Measurements from ENCODE around the gene SMPD4. TPM values are rescaled to one million over a fixed set of nuclear protein-coding genes. Genes with fewer than 3 reads are reported as not detected.
"Not testable (repeated sequence)": the region's sequence is repeated elsewhere in the genome, so short reads cannot be mapped to it uniquely, and the experiment has no call there.

The SMPD4 gene
- total and polyA plus RNA-seq, 2 donors (not counting 1 experiment from before 2014, with no cell fraction given) = 63.8 to 80.6 TPM

DNA sequence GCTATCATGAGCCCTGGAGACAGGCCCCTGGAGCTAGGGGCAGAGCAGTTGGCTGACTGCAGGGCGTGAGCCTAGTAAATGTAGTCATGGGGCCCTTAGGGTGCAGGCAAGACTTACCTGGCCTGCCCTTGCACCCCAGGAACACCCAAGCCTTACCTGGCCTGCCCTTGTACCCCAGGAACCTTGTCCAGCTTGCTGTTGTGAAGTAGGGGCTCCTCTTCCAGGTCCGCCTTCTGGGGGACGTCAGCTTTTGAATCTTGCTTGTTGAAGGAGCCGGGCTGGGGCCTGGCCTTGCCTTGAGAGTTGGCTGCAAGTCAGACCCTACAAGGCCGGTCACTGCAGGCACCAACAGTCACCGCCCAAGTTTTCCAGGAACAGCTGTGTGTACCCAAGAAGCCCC, 40.4 kb downstream of the SMPD4 start:
- H3K79me2 ChIP-seq (ENCODE audit: control insufficient read depth, insufficient read depth, low read length); H3K27me3 Mint-ChIP-seq; intact Hi-C loops (cut with micrococcal nuclease); H3K9ac ChIP-seq (ENCODE audit: low read length); H3K4me1 Mint-ChIP-seq; H3K4me1 ChIP-seq (ENCODE audit: control insufficient read depth in 2 of 2, insufficient read depth in 2 of 2, low read length in 2 of 2); H3K4me2 ChIP-seq (replicated peaks; ENCODE audit: low read depth, low read length, poor library complexity, severe bottlenecking); H4K20me1 ChIP-seq (ENCODE audit: control insufficient read depth, insufficient read depth, low read length, poor library complexity, severe bottlenecking); DNase-seq; POLR2A ChIA-PET; ATAC-seq (ENCODE audit: low read depth); H3K27ac ChIP-seq (ENCODE audit: low read length in 2 of 2); H3K9me3 Mint-ChIP-seq (ENCODE audit: insufficient read depth); H3K4me3 ChIP-seq (ENCODE audit: control extremely low read depth in 1 of 5, extremely low read depth in 1 of 5, insufficient read depth in 1 of 5, low read depth in 2 of 5, low read length in 4 of 5); H2AFZ ChIP-seq (ENCODE audit: insufficient read depth, low read depth, low read length, poor library complexity, severe bottlenecking); CTCF ChIA-PET; H3K27me3 ChIP-seq (replicated peaks in 1 of 4; ENCODE audit: control extremely low read depth in 1 of 4, control insufficient read depth in 3 of 4, insufficient read depth in 4 of 4, low read length in 3 of 4); H3K9me3 ChIP-seq (ENCODE audit: control extremely low read depth in 1 of 3, control insufficient read depth in 2 of 3, insufficient read depth in 1 of 3, low read length in 2 of 3); H3K27ac Mint-ChIP-seq; H3K36me3 ChIP-seq (replicated peaks in 1 of 2; ENCODE audit: control extremely low read depth in 1 of 2, control insufficient read depth in 1 of 2, extremely low read depth in 1 of 2, insufficient read depth in 2 of 2, low read length in 1 of 2); H3K4me3 Mint-ChIP-seq: not testable (repeated sequence)
- WGBS (ENCODE audit: insufficient coverage) = no CpG with 5 or more reads among the region's 6 CpGs

DNA sequence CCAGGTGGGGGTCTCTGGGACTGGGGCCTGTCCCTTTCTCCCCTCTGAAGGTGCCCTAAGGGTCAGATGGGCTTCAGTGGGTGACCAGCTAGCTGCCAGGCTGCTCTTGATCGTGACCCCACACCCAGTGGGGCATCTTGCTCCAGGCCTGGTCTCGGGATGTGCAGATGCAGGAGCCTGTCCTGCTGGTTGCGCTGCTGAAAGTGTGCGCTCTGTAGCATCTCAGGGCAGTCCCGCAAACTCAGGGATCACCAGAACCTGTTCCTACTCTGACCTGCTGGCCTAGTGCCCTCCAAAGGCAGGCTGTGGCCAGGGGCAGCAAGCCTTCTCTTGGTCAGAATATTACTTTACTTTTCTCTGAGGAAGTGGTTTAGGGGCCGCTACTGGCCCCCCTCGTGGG, 40.9 kb downstream of the SMPD4 start:
- ATAC-seq (ENCODE audit: low read depth); H3K27me3 Mint-ChIP-seq; H3K4me1 Mint-ChIP-seq; H3K4me1 ChIP-seq (ENCODE audit: control insufficient read depth in 2 of 2, insufficient read depth in 2 of 2, low read length in 2 of 2); H3K9ac ChIP-seq (ENCODE audit: low read length); H3K9me3 Mint-ChIP-seq (ENCODE audit: insufficient read depth); H2AFZ ChIP-seq (ENCODE audit: insufficient read depth, low read depth, low read length, poor library complexity, severe bottlenecking); H3K36me3 ChIP-seq (replicated peaks in 1 of 2; ENCODE audit: control extremely low read depth in 1 of 2, control insufficient read depth in 1 of 2, extremely low read depth in 1 of 2, insufficient read depth in 2 of 2, low read length in 1 of 2); H3K4me3 ChIP-seq (ENCODE audit: control extremely low read depth in 1 of 5, extremely low read depth in 1 of 5, insufficient read depth in 1 of 5, low read depth in 2 of 5, low read length in 4 of 5); H4K20me1 ChIP-seq (ENCODE audit: control insufficient read depth, insufficient read depth, low read length, poor library complexity, severe bottlenecking); DNase-seq; H3K4me3 Mint-ChIP-seq; H3K4me2 ChIP-seq (replicated peaks; ENCODE audit: low read depth, low read length, poor library complexity, severe bottlenecking); H3K27me3 ChIP-seq (replicated peaks in 1 of 4; ENCODE audit: control extremely low read depth in 1 of 4, control insufficient read depth in 3 of 4, insufficient read depth in 4 of 4, low read length in 3 of 4); H3K79me2 ChIP-seq (ENCODE audit: control insufficient read depth, insufficient read depth, low read length); H3K9me3 ChIP-seq (ENCODE audit: control extremely low read depth in 1 of 3, control insufficient read depth in 2 of 3, insufficient read depth in 1 of 3, low read length in 2 of 3); H3K27ac Mint-ChIP-seq; CTCF ChIA-PET; POLR2A ChIA-PET; intact Hi-C loops (cut with micrococcal nuclease); H3K27ac ChIP-seq (ENCODE audit: low read length in 2 of 2): not testable (repeated sequence)
- 88% methylated on average over 4 of the region's 7 CpGs for WGBS (ENCODE audit: insufficient coverage)

DNA sequence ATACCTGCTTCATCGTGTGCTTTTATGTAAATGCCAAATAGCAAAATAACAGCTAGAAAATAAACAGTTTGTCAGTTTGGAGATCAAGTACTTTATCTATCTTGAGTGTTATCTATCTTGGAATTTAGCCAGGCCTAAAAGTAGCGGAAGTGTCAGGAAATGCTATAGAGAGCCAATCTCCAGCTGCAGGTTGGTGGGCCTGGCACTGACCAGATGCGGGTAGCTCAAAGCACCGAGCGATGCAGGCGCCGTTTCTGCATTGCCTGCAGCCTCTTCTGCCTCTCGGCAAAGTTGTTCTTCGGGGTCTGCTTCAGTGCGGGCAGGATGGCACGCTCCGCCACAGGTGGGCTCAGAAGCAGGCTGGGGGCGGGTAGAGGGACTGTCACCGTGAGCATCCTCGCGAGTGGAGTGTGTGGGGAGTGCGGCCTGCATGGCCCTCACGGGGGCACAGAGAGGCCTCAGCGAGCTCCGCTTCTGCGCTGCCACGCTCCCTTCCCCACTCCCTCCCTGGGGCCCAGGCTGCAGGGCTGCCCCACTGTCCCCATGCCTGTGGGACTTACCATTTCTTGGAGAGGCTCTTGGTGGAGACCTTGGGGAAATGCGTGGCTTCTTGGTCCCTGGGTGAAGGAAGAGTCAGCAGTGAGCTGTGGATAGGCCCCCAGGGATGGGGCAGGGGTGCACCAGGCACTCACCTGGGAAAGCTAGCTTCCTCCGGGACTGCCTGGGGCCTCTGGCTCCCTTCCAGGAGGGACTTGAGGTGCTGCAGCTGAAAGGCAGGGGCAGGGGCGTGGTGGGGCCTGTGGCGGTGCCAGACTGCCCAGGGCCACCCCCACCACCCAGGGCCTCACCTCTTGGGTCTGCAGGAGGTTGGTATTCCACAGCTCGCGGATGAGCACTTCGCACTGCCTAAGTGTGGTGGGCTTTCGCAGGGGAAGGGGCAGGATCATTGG, 41.8 kb downstream of the SMPD4 start:
- intact Hi-C loops (cut with micrococcal nuclease); ATAC-seq (ENCODE audit: low read depth); H3K4me3 ChIP-seq (ENCODE audit: control extremely low read depth in 1 of 5, extremely low read depth in 1 of 5, insufficient read depth in 1 of 5, low read depth in 2 of 5, low read length in 4 of 5); H3K4me1 ChIP-seq (ENCODE audit: control insufficient read depth in 2 of 2, insufficient read depth in 2 of 2, low read length in 2 of 2); H3K27ac ChIP-seq (ENCODE audit: low read length in 2 of 2); H3K4me2 ChIP-seq (replicated peaks; ENCODE audit: low read depth, low read length, poor library complexity, severe bottlenecking); H3K27me3 Mint-ChIP-seq; H3K9me3 ChIP-seq (ENCODE audit: control extremely low read depth in 1 of 3, control insufficient read depth in 2 of 3, insufficient read depth in 1 of 3, low read length in 2 of 3); H3K9me3 Mint-ChIP-seq (ENCODE audit: insufficient read depth); H3K4me1 Mint-ChIP-seq; H3K4me3 Mint-ChIP-seq; H4K20me1 ChIP-seq (ENCODE audit: control insufficient read depth, insufficient read depth, low read length, poor library complexity, severe bottlenecking); H3K9ac ChIP-seq (ENCODE audit: low read length); H3K27me3 ChIP-seq (replicated peaks in 1 of 4; ENCODE audit: control extremely low read depth in 1 of 4, control insufficient read depth in 3 of 4, insufficient read depth in 4 of 4, low read length in 3 of 4); H3K36me3 ChIP-seq (replicated peaks in 1 of 2; ENCODE audit: control extremely low read depth in 1 of 2, control insufficient read depth in 1 of 2, extremely low read depth in 1 of 2, insufficient read depth in 2 of 2, low read length in 1 of 2); H3K79me2 ChIP-seq (ENCODE audit: control insufficient read depth, insufficient read depth, low read length); H2AFZ ChIP-seq (ENCODE audit: insufficient read depth, low read depth, low read length, poor library complexity, severe bottlenecking); H3K27ac Mint-ChIP-seq; DNase-seq; POLR2A ChIA-PET; CTCF ChIA-PET: not testable (repeated sequence)
- WGBS (ENCODE audit: insufficient coverage) = 95% methylated on average over 12 of the region's 30 CpGs

DNA sequence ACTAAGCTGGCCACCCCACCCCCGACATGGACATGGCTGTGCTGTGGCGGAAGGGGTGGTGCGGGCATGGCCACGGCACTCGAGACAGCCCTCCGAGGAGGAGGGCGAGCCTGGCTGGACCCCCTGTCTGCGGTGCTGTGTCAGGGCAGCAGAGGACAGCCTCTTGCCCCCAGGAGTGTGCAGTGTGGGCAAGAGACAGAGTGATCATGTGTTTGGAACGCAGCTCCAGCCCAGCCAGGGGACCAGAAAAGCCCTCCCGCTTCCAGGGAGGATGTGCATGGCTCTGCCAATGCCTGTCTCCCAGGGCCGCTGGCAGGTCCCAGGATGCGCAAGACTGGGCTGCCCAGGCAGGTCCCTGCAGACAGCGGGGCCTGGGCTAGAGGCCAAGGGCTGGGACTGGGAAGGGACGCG, 42.6 kb downstream of the SMPD4 start:
- H3K27me3 Mint-ChIP-seq; H3K4me1 ChIP-seq (ENCODE audit: control insufficient read depth in 2 of 2, insufficient read depth in 2 of 2, low read length in 2 of 2); H3K27ac Mint-ChIP-seq; POLR2A ChIA-PET; ATAC-seq (ENCODE audit: low read depth); H3K27ac ChIP-seq (ENCODE audit: low read length in 2 of 2); H3K9me3 Mint-ChIP-seq (ENCODE audit: insufficient read depth); intact Hi-C loops (cut with micrococcal nuclease); H3K4me2 ChIP-seq (replicated peaks; ENCODE audit: low read depth, low read length, poor library complexity, severe bottlenecking); H3K27me3 ChIP-seq (replicated peaks in 1 of 4; ENCODE audit: control extremely low read depth in 1 of 4, control insufficient read depth in 3 of 4, insufficient read depth in 4 of 4, low read length in 3 of 4); H3K4me1 Mint-ChIP-seq; DNase-seq; H3K4me3 ChIP-seq (ENCODE audit: control extremely low read depth in 1 of 5, extremely low read depth in 1 of 5, insufficient read depth in 1 of 5, low read depth in 2 of 5, low read length in 4 of 5); H3K9ac ChIP-seq (ENCODE audit: low read length); H3K4me3 Mint-ChIP-seq; H3K79me2 ChIP-seq (ENCODE audit: control insufficient read depth, insufficient read depth, low read length); H4K20me1 ChIP-seq (ENCODE audit: control insufficient read depth, insufficient read depth, low read length, poor library complexity, severe bottlenecking); H3K36me3 ChIP-seq (replicated peaks in 1 of 2; ENCODE audit: control extremely low read depth in 1 of 2, control insufficient read depth in 1 of 2, extremely low read depth in 1 of 2, insufficient read depth in 2 of 2, low read length in 1 of 2); CTCF ChIA-PET; H2AFZ ChIP-seq (ENCODE audit: insufficient read depth, low read depth, low read length, poor library complexity, severe bottlenecking); H3K9me3 ChIP-seq (ENCODE audit: control extremely low read depth in 1 of 3, control insufficient read depth in 2 of 3, insufficient read depth in 1 of 3, low read length in 2 of 3): not testable (repeated sequence)
- WGBS (ENCODE audit: insufficient coverage) = 91% methylated on average over 10 of the region's 15 CpGs
